Colon (tissue), 2 donors: Measurements from ENCODE around the gene FAM120C.

Experiments used
- FAIRE-seq: peaks from 2 replicates; lab custom pipeline; 2012; peaks lifted over from hg19 to GRCh38; lab: Jason Lieb, UNC
- donor health status: control.
- donor health status: control.

The FAM120C gene

DNA sequence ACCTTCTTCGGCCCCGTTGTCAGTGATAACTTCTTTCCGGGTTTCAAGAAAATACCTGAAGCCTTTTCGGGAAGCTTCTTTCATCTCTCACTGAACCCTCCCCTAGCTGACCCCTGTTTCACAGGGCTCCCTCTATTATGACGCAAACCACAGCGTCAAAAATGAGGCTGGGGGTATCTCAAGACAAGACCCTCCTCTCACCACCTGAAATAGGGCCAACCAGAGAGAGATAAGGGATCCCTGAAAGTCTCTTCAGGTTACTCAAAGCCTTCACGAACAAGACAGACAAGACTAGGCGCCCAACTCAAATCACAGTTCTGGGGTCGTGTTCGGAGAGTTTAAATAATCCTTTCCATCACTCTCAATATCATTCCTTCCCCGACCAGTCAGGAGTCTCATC, 140.0 kb downstream of the FAM120C start:
- no peak for FAIRE-seq

- no peak for FAIRE-seq
These were observed 140.4 kb downstream of the FAM120C start for GRCh38 chrX:54042609-54043021.

DNA sequence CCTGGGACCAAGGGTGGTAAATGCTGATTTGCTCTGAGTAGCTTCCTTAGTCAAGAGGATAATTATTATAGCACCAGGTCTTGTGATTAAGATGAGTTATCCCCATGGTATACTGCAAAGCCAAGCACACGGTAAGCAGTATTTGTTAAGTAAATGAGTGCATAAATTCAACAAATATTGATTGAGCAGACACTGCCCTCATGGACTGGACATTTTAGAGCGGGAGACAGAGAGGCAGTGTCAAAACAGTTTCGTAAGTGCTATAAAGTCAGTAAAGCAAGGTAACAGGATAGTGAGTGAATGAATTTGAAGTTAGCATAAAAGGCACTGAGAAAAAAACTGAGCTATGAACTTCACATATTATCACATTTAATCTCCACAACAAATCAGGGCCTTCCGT, 152.7 kb downstream of the FAM120C start:
- FAIRE-seq: no peak

DNA sequence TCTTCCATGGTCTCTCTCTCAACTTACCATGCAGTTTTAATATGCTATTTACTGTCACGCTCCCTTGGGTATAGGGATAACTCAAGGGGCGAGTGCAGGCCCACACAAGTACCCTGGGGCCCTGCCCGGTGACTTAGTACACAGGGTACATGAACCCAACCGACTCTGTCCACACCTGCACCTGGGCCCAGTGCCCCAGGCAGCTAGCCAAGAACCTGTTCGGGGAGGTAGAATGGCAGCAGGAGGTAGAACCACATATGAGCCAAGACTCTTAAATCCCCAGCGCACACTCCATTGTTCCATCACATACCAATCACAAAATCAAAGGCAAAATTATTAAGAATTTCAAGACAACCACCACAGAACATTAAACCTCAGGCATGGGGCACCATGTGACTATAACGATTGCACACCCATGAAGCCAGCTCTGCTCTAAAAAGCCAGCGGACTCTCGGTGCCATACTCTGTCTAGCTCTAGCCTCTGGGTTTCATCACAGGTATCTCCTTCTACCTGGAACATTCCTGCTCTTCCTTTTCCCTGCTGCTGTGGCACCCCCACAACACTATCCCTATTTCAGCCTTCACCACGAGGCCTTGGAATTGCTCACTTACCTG, 153.4 kb downstream of the FAM120C start:
- no peak for FAIRE-seq

DNA sequence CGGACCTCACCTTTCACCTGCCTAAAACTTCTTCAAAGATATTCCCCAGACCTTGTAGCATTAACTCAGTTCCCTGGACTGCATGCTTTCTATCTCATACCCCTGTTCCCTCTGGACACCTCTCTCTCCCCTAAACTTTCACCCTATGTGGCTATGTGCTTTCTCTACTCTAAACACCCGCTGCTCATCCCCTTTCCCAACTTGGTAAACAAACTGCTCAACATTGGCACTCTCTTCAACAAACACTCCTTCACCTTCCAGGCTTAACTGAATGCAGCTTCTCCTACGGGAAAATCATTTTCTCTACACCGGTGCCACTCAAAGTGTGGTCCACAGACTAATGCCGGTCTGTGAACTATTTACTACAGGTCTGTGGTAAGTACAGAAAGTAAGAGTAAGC, 158.7 kb downstream of the FAM120C start:
- FAIRE-seq: no peak
